ENCODE measurements around the gene ANLN.
"Not testable (repeated sequence)": the region's sequence is repeated elsewhere in the genome, so short reads cannot be mapped to it uniquely, and the experiment has no call there.

Gene ANLN

DNA sequence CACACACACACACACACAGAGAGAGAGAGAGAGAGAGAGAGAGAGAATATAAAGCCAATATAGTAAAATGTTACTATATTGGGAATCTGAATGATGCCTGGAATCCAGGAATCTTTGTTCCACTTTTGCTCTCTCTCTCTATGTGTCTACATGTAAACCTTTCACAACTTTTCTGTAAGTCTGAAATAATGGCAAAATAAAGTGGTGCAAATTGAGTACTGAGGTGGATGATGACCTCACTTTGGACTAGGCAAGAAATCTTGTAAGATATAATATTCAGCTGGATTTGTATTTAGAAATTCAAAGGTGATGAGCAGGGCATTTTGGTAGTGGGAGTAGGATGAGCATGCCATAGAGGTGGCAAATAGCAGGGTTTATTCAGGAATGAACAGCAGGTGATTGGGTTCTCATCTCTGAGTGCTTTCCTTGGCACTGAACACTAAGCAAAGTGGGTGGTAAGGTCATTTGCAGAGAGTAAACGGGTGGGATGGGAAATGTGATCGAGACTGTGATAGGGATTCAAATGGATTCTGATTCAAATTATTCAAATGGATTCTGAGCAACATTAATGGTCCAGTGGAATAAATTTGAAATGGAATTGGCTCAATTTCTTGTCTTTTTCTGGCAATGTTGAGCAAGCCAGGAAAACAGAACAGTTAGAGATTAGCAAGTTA is 9.7 kb upstream of the ANLN start:
- DNase-seq = no peak

GRCh38 chr7:36381056-36381455 is 8.6 kb upstream of the ANLN start:
- no peak for DNase-seq

- not testable (repeated sequence) for DNase-seq
These were observed 6.4 kb upstream of the ANLN start for GRCh38 chr7:36383284-36383683.

GRCh38 chr7:36385646-36386045 is 4.0 kb upstream of the ANLN start:
- not testable (repeated sequence) for DNase-seq

DNA sequence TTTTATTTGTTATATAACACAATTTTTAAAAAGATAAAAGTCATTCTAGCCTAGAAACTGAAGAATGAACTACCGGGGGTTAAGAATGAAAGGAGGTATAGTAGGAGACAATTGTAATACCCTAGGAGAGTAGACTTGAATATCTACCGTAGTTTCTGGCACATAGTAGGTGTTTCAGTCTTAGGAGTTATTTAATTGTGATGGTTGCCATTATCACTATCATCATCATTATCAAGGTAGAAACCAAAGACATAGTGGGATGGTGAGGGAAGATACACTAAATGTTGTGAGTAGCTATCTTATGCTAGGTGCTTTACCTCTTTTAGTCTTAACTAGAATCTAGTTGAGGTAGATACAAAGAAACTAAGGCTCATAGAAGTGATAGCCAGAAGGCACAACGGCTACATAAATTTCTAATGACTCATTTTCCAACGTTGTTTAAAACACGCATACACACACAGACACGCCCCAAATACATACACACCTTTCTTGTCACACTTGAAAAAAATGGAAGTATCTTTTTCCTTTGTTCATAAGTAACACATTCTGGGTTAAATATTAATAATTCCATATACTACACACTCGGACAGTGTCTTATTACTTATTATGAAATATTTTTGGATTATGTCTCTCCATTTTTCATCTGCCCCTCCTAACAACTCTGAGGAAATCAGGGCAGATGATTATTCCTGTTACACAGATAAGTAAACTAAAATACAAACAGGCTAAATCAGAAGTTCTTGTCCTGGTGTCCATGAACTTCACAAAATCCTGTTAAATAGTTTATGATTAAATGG is 2.0 kb upstream of the ANLN start:
- DNase-seq = no peak

DNA sequence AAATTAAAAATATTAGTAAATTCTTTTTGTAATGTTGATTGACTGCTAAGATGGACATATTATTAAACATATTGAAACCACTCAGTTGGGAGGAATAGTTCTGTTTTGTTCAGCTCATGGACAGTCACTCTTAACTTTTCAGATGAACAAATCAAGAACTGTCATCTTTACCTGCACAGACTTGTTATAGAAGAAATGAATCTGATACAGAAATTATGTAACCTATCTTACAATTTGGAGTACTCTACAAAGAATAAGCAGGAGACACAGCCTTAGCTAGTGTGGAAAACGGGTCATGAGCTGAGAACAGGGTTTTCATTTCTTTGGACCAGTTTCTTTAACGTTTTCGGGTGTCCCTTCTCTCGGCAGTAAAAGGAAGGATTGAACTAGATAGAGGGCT is 1.2 kb upstream of the ANLN start:
- DNase-seq = no peak

GRCh38 chr7:36390199-36391090 is 783 bp downstream of the ANLN start:
- DNase-seq = peak; percentile 65

DNA sequence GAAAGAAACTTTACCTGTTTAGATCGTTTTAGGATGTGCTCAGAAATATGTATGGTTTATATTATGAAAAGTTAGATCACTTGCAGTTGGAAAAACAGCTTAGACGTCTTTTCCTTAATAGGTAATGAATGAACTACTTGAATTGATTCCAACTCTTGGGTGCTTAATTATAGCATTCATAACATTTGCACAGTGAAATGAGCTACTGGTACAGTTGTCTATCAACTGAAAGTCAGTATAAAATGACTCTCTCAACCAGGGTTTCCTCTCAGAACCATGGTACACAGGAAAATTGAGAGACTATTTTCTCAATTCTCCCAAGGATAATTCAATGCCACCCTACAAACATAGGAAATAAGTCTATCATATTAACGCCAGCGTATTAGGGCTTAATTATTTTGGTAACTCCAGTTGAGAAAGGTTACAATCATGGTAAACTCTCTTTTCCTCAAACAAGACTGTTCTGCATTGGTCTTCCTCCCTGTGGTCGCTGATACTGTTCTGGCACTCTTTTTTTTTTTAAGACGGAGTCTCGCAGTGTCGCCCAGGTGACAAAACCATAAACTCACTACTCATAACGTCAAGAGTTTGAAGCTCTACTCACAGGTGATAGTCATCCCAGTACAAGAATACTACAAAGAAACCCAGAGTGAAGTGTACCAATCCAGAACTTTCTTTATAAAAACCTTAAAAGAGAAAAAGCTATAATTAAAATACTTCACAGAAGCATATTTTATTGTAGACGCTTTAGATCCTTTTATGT is 2.0 kb downstream of the ANLN start:
- peak; percentile 10 for DNase-seq

- no peak for DNase-seq
These were observed 4.2 kb downstream of the ANLN start for GRCh38 chr7:36393826-36394225.

- no peak for DNase-seq
These were observed 5.7 kb downstream of the ANLN start for GRCh38 chr7:36395171-36395894.

DNA sequence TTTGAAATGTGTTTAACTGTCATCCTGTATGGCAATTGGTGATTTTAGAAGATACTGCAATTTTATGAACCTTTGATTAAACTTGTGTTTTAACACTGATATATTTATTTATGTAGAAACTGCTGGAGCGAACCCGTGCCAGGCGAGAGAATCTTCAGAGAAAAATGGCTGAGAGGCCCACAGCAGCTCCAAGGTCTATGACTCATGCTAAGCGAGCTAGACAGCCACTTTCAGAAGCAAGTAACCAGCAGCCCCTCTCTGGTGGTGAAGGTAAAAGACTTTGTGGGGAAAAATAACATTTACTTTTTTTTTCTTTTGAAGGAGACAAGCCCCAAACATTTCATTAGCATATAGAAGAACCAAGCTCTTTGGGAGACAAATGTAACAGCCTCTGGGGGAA is 6.5 kb downstream of the ANLN start:
- no peak for DNase-seq

- no peak for DNase-seq
These were observed 10.4 kb downstream of the ANLN start for GRCh38 chr7:36400036-36400435.

DNA sequence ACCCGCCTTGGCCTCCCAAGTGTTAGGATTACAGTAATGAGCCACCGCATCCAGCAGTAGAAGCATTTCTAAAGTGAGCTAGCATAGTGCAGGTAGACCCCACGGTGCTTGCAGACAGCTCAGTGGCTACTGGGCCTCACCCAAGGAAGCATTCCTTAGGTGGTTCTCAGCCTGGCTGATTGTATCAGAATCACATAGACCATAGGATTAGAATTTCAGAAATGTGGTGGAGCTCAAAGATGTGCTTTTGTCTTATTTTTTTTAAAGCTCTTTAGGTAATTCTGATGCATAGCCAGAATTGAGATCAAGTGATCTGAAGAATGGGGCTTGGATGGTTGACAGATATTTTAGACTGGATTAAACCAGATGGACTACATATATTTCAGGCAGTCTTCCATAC is 10.9 kb downstream of the ANLN start:
- no peak for DNase-seq

DNA sequence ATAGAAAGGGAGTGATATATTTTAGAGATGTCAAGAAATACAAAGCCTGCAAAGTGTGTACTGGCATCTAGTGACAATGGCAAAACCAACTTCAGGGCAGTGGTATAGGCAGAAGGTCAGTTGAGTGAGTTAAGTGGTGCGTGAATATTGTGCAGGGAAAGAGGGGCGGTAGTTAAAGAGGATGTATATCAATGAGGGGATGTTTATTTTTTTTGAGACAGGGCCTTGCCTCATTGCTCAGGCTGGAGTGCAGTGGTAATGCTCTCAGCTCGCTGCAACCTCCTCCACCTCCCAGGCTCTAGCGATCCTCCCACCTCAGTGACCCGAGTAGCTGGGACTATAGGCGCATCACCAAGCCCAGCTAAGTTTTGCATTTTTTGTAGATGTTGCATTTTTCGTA is 13.8 kb downstream of the ANLN start:
- no peak for DNase-seq

GRCh38 chr7:36404639-36405408 is 15.2 kb downstream of the ANLN start:
- DNase-seq = no peak

DNA sequence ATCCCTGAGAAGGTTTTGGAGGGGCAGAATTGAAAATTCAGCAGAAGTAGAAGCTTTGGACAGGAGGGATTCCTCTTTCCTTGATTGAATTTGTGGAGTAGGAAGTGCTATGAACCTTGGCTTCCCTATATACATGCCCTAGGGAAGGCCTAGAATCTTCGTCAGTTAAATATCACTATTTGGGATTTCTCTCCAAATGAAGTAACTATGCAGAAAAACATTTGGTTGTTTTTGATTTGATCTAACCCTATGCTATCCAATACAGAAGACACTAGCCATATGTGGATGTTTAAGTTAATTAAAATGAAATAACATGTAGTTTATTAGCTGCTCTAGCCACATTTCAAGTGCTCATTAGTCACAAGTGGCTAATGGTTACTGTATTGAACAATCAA is 15.7 kb downstream of the ANLN start:
- no peak for DNase-seq

GRCh38 chr7:36406156-36406555 is 16.5 kb downstream of the ANLN start:
- no peak for DNase-seq

DNA sequence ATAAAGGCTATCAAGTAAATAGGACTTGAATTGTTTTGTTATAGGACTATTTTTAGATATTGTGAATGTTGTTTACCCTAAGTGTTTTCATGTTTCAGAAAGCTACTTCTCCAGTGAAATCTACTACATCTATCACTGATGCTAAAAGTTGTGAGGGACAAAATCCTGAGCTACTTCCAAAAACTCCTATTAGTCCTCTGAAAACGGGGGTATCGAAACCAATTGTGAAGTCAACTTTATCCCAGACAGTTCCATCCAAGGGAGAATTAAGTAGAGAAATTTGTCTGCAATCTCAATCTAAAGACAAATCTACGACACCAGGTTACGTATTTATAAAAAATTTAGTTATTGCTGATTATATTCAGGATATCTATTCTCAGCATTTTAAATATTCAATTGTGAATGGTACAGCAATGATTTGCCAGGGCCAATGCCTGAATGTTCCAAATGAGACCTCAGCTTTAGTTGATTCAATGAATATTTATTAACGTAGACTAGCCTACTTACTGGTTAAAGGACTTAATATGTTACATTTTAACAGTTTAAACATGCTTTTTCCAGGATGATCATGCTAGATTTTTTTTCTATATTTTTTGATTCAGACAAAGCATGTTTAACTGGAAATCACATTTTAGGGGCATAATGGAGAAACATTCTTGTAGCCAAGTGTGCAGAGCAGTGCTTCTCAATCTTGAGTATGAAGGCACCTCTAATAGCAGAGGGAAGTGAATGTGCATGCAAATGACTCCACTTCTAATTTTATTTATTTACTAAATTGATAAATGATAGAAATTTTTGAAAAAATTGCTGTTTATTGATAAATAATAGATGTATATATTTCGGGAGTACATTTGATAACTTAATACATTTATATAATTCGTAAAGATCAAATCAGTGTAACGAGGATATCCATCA is 18.2 kb downstream of the ANLN start:
- no peak for DNase-seq

GRCh38 chr7:36408589-36408988 is 18.9 kb downstream of the ANLN start:
- DNase-seq = no peak

DNA sequence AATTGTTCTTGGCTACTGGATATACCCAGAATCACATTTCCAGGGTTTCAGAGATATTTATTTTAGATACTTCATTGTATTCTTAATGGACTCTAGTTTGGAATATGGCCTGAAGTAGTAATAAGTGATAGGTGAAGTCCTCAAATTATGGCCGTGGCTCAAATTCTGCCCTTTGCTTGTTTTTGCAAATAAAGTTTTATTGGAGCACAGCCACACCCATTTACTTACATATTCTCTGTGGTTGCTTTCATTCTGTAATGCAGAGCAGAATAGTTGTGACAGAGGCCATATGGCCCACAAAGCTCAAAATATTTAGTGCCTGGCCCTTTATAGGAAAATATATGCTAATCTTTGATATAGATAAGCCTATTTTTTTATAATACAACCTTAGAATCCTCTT is 19.5 kb downstream of the ANLN start:
- no peak for DNase-seq
